NCI-H526 treated with DMSO at 0.1 percent for 48 hours (cell line): Measurements from ENCODE around the gene ITGAE.

ENCODE experiments used
- DNase-seq: peaks from one replicate; lab custom pipeline; 2025; lab: John Stamatoyannopoulos, UW

ITGAE gene

GRCh38 chr17:3817851-3818605, 17.0 kb upstream of the ITGAE start:
- DNase-seq, result no peak

GRCh38 chr17:3815925-3816324, 14.9 kb upstream of the ITGAE start:
- no peak for DNase-seq

- no peak for DNase-seq
Observed at GRCh38 chr17:3815122-3815521, 14.1 kb upstream of the ITGAE start.

DNA sequence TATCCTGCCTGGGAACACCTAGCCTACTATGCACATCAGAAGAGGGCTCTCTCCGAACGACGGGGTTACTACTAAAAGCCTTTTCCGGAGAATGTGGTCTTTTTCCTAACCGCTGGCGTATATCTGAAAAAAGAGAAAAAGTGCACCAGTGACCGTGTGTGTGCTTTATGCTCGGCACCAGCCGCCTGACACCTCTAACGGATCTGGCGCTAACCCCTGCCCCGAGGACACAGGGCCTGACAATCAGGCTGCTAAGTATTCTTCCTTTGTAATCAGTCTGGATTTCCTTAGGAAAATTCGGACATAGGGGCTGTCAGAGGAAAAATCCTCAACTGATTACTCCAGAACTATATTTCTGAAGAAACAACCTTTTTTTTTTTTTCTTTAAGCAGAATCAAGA, 13.4 kb upstream of the ITGAE start:
- DNase-seq, result no peak

DNA sequence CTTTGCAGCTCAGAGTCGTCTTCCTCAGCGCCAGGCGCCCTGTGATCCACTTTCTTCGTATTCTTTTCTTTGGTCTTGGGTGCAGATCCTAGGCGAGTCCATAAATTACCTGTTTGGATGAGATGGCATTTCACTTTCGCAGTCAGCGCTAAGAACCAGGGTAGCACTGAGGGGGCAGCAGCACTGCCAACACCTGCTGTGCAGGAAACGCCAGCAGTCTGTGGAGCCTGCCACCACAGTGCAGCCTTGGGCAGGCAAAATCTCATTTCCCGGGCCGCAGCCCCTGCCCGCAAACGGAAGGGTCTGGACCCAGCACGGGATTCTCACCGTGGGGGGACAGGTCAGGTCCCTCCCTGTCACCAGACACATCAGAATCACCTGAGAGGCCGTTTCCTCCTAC, 12.2 kb upstream of the ITGAE start:
- DNase-seq, result no peak

DNA sequence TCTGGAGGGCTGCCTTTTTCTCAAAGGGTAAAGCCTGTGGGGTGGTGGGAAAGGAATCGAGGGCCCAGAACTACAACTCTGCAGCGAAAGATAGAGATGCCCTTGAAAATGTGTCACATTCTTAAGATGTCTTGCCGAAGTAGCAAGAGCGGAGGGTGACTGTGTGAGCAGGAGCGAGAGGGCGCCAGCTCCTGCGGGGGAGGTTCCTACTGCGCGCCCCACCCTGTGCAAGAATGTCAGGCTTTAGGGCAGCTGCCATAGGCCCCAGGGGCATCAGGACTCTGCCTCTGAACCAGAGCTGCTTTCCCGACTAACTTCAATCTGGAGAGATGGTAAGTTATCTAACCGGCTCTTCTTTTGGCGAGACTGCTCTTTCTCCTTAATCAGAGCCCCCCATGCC, 11.8 kb upstream of the ITGAE start:
- DNase-seq, result no peak

DNA sequence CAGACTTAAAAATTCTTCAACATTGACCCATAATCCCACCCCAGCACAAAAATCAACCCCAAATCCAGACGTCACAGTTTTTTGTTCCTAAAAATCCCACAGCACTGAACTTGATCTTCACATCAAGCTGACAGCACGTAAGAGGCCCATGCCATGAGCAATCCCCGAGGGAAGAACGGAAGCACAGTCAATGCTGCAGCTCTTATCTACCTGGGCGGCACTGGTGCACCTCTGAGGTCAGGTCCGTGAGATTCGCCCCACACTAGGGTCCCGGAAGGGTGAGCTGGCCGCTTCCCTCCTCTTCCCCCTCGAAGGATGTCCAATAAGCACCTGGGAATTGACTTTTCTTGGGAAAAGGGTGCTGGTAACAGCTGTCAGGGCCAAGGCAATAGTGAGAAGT, 11.3 kb upstream of the ITGAE start:
- no peak for DNase-seq

GRCh38 chr17:3810019-3810418, 9.0 kb upstream of the ITGAE start:
- no peak for DNase-seq

DNA sequence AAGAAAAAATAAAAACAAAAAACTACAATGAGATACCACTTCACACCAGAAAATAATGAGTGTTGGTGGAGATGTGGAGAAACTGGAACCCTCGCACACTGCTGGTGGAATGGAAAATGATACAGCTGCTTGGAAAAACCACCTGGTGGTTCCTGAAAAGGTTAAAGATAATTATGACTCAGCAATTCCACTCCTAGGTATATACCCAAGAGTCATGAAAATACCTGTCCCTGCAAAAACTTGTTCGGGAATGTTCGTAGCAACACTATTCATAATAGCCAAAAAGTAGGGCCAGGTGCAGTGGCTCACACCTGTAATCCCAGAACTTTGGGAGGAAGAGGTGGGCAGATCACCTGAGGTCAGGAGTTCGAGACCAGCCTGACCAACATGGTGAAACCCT, 8.1 kb upstream of the ITGAE start:
- no peak for DNase-seq

DNA sequence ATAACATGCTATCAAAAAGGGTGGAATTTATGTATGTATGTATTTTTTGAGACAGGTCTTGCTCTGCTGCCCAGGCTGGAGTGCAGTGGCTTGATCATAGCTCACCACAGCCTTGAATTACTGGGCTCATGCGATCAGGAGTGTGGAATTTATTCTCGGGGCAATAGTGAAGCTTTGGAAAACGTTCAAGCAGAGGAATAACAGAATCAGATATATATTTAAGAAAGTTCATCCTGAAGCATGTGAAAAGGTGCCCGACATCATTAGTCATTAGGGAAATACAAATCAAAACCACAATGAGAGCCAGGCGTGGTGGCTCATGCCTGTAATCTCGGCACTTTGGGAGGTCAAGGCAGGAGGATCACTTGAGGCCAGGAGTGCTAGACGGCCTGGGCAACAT, 7.7 kb upstream of the ITGAE start:
- no peak for DNase-seq

DNA sequence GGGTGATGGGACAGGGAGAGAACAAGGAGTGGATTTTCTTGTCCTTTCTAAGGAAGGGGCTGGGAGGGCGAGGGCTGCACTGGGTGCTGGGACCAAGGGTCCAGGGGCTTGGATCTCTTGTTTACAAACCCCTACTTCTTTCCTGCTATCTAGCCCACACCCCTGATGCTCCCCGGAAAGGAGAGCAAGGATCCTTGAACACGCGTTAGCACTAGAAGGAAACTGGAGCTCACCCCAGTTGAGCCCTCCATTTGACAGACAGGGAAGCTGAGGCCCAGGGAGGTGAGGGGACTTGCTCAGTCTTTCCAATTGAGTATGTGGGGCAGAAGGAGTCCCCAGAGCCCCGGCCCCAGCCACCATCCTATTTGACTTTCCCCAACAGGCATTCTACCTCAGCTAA, 4.6 kb upstream of the ITGAE start:
- no peak for DNase-seq

- no peak for DNase-seq
Observed at GRCh38 chr17:3804503-3804931, 3.5 kb upstream of the ITGAE start.

DNA sequence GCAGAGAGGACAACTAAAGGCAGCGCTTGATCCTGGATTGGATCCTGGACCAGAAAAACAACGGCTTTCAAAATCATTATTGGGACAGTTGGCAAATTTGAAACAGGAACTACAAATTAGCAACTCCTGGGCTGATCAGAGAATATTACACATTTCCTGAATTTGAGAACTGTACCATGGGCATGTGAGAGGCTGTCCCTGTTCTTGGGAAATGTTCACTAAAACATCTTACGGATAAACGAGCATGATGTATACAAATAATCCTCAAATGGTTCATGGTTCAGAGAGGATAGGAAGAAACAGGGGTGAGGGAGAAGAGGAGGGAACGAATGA, 2.3 kb upstream of the ITGAE start:
- DNase-seq, result no peak

DNA sequence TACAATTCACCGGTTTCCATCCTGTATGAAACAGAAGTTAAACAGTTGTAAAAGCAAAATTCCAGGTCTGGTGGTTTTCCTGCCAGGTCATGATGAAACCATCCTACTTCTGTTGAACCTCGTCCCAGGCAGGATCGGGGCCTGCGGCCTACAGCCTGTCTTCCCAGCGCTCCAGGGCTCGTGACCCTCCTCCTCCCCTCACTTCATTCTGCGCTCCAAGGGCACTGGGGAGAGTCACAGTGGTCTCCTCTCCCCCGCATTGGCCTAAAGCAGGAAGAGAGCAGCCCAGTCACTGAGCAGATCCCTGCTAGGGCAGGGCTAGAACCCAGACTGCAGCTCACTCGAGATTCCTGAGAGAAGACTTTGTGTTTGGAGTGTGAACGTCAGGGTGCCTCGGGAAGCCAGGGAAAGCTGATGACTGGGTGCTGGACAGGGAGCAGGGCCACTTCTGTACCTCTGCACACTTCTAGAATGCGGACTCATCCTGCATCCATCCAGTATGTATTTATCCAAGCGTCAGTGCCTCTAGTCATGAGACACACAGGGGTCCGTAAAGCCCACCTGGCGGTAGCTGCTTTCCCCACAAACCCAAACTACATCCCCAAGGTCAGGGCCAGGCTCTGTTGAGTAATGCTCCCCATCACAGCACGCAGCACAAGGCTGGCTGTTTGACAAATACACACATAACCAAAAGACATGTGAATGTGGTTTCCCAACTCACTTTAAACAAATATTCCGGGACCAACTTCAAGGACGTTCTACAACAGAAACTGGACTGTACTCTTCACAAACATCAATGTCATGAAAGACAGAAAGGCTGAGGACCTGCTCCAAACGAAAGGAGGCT, 1.7 kb upstream of the ITGAE start:
- no peak for DNase-seq

GRCh38 chr17:3801792-3802191, 804 bp upstream of the ITGAE start:
- DNase-seq, result no peak

GRCh38 chr17:3801347-3801746, 359 bp upstream of the ITGAE start:
- no peak for DNase-seq

DNA sequence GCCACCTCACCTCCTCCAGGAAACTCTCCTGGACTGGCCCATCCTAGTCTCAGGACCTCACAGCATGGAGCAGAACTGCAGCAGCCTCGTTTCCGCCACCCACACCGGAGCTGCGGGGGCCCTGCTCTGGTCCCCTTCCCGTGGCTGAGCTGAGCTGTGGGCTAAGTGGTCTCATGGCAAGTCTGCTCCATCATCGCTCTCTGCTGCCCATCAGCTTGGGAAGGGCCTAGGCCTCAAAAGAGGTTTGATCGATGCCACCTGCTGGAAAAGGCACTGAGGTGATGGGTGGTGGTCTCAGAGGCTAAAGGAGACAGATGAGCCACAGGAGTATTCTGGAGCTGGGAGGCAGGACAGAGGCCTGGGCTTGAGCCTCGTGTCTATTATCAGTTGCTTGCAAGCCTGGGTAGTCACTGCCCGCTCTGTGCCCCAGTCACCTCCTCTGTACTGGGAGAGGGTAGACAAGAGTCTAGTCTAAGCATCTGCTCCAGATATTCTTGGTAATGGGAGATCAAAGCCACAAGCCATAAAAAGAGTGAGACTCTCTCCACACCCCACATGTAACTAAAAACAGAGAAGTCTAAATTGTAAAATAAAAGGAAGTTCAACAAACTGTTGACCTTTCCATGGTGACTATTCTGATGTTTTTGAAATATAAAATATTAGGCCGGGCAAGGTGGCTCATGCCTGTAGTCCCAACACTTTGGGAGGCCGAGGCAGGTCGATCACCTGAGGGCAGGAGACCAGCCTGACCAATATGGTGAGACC, 1.6 kb downstream of the ITGAE start:
- no peak for DNase-seq

DNA sequence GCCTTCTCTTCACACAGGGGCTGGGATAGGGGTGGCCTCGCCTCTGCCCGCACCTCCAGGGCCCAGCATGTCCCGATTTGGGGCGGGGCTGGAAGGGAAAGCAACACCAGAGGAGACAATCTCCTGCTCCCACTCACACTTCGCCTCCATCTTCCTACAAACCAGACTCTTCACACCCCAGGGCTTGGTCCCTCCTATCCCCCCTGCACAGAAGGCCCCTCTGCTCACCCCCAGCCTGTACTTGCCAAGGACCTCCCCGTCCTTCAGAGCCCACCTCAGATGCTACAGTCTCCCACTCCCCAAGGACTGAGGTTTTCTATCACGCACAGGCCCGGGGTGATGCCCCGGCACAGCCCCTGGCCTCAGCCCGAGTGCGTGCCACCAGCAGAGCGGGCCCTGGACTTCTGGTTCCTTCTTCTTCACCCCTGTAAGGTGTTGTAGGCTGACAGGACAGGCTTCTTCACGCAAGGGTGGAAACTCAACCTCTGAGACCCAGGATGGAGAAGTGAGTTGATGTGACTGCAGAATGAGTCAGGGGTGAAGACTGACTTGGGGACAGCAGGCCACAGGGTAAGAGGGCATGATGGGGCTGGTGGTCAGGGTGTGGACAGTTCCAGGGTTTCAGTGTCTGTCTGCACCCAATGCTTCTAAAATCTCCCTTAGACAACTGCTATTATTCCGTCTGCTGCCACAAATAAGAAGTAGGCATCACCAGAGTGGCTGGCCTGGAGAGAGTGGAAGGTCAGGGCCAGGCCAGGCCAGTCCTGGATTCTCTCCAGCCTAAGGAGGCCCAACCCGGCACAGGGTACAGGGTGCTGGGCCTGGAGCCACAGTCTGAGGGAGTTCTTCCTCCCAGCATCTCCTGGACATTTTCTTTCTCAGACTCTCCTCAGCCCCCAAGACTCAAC, 2.5 kb downstream of the ITGAE start:
- no peak for DNase-seq

DNA sequence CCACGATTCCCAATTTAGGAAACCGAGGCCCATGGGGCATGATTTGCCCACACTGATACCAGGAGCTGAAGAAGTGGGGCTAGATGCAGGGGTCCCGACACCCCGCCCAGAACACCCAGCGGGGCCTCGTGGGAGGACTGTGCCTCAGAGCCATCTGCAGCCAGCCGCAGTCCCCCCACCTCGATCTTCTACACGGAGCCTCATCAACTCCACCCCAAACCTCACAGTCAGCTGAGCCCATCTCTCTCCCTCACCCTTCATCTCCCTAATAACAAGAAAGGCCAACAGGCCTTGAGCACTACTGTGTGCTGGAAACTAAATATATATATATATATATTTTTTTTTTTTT, 4.2 kb downstream of the ITGAE start:
- DNase-seq, result no peak

GRCh38 chr17:3796110-3796821, 4.7 kb downstream of the ITGAE start:
- DNase-seq, result no peak

DNA sequence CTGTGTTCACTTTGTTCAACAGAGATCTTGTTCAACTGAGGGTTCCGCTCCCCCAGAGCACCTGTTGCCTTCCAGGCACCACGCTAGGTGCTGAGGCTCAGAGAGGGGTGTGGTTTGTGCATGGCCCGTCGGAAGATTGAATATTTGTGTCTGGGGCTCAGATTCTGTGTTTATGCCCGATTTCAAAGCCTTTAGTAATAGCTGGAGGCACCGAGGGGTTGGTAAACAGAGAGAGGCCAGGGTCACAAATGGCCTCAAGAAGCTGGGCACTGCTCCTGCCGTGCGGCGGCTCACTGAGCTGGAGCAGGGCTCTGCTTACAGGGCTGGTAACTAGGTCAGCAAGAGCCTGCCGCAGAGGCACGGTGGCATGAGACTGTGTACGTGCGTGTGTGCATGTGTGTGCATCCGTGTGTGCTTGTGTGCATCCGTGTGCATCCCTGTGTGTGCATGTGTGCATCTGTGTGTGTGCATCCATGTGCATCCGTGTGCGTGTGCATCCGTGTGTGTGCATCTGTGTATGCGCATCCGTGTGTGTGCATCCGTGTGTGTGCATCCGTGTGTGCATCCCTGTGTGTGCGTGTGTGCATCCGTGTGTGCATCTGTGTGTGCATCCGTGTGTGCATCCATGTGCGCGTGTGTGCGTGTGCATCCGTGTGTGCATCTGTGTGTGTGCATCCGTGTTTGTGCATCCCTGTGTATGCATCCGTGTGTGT, 5.4 kb downstream of the ITGAE start:
- no peak for DNase-seq
